ENCODE results near the gene SF3A2.

The SF3A2 gene

DNA sequence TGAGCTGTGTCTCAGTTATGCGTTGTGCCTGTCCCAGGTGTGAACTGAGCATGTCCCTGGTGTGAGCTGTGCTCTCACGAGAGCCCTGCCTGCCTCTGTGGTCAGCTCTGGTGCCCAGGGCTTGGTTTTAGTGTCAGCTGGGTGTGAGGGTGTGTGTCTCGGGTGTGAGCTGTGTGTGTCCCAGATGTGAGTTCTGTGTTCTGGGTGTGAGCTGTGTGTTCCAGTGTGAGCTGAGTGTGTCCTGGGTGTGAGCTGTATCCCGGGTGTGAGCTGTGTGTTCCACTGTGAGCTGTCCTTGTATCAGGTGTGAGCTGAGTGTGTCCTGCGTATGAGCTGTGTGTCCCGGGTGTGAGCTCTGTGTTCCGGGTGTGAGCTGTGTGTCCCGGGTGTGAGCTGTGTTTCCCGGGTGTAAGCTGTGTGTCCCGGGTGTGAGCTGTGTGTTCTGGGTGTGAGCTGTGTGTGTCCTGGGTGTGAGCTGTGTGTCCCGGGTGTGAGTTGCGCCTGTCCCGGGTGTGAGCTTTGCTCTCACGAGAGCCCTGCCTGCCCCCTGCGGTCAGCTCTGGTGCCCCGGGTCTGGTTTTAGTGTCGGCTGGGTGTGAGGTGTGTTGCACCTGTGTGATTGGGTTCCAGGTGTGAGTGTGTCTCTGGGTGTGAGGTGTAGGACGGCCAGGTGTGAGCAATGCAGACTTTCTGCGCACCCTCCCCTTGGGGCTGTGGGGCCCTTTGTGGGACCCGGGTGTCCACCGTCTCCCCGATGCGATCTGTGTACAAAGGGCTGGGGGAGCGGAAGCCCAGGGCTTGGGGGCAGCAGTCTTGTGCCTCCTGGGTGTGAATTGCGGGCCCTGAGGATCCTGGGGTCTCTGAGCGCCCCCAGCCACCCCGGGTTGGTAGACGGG lies 52.4 kb downstream of the SF3A2 start:
- TF ChIP-seq EP300 (IDR thresholded peaks at IDR 0.05; ENCODE audit: borderline replicate concordance) (no peak), CREB1 (IDR thresholded peaks at IDR 0.05; ENCODE audit: low read depth) (no peak), CEBPB (IDR thresholded peaks at IDR 0.05) (no peak), TCF12 (IDR thresholded peaks at IDR 0.05; ENCODE audit: low read depth) (no peak), EGR1 (IDR thresholded peaks at IDR 0.05) (no peak), REST (IDR thresholded peaks at IDR 0.05; ENCODE audit: low read depth) (no peak), NFIC (IDR thresholded peaks at IDR 0.05) (no peak), USF1 (IDR thresholded peaks at IDR 0.05) (no peak), ZBTB7A (IDR thresholded peaks at IDR 0.05; ENCODE audit: low read depth) (no peak), RAD21 (IDR thresholded peaks at IDR 0.05; ENCODE audit: low read depth) (no peak), YY1 (IDR thresholded peaks at IDR 0.05; ENCODE audit: low read depth) (no peak), FOXM1 (IDR thresholded peaks at IDR 0.05; ENCODE audit: borderline replicate concordance, low read depth) (no peak), TEAD4 (IDR thresholded peaks at IDR 0.05) (no peak), TAF1 (IDR thresholded peaks at IDR 0.05; ENCODE audit: low read depth) (no peak), MAX (IDR thresholded peaks at IDR 0.05) (no peak)

DNA sequence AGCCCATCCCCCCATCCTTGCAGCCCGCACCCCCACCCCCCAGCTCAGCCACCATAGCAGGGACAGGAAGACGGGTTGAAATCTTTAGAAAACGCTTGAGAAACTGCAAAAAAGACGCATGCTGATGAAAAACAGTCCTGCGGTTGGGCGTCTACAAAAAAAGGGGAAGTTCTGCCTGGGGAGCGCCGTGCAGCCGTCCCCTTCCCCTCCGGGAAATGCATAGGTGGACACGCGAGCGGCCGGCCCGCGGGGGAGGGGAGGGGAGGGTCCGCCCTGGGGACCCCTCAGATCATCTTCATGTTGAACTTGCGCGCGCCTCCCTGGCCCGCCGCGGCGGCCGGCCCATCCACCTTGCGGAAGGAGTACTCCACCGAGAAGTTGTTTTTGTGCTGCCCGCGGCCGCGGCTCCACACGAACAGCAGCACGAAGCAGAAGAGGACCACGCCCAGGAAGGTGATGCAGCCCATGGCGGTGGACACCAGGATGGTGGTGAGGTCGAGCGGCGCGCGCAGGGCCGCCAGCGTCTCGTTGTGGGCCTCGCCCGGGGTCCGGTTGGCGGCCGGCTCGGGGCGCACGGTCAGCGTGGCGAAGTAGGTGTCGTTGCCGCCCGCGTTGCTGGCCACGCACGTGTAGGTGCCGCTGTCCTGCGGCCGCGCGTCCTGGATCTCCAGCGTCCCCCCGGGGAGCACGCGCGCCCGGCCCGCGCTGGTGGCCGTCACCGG lies 53.3 kb downstream of the SF3A2 start:
- TF ChIP-seq ZBTB7A (IDR thresholded peaks at IDR 0.05; ENCODE audit: low read depth) (no peak; the same call in 1 of the 2 replicates), USF1 (IDR thresholded peaks at IDR 0.05) (no peak), YY1 (IDR thresholded peaks at IDR 0.05; ENCODE audit: low read depth) (0 out of 2 replicates have a peak, but pooled peaks have one; percentile 41), TAF1 (IDR thresholded peaks at IDR 0.05; ENCODE audit: low read depth) (0 out of 2 replicates have a peak, but pooled peaks have one; percentile 16)

- no peak for TF ChIP-seq REST (IDR thresholded peaks at IDR 0.05; ENCODE audit: low read depth)
- TF ChIP-seq TEAD4 (IDR thresholded peaks at IDR 0.05) = peak; percentile 1; the same call in 1 of the 2 replicates
- no peak for TF ChIP-seq CEBPB (IDR thresholded peaks at IDR 0.05)
- TF ChIP-seq TCF12 (IDR thresholded peaks at IDR 0.05; ENCODE audit: low read depth) = peak; percentile 10; the same call in 1 of the 2 replicates
- TF ChIP-seq EP300 (IDR thresholded peaks at IDR 0.05; ENCODE audit: borderline replicate concordance) = no peak
- TF ChIP-seq FOXM1 (IDR thresholded peaks at IDR 0.05; ENCODE audit: borderline replicate concordance, low read depth) = no peak
- no peak for TF ChIP-seq EGR1 (IDR thresholded peaks at IDR 0.05)
- no peak for TF ChIP-seq USF1 (IDR thresholded peaks at IDR 0.05)
- no peak for TF ChIP-seq RAD21 (IDR thresholded peaks at IDR 0.05; ENCODE audit: low read depth)
- peak; percentile 56 for TF ChIP-seq NFIC (IDR thresholded peaks at IDR 0.05)
- no peak for TF ChIP-seq CREB1 (IDR thresholded peaks at IDR 0.05; ENCODE audit: low read depth)
- peak; percentile 68; the same call in 1 of the 2 replicates for TF ChIP-seq MAX (IDR thresholded peaks at IDR 0.05)
- no peak for TF ChIP-seq TAF1 (IDR thresholded peaks at IDR 0.05; ENCODE audit: low read depth)
- no peak for TF ChIP-seq YY1 (IDR thresholded peaks at IDR 0.05; ENCODE audit: low read depth)
- TF ChIP-seq ZBTB7A (IDR thresholded peaks at IDR 0.05; ENCODE audit: low read depth) = peak; percentile 36; the same call in 1 of the 2 replicates
These were observed 54.0 kb downstream of the SF3A2 start for GRCh38 chr19:2290441-2291184.

- no peak; the same call in 1 of the 2 replicates for TF ChIP-seq TCF12 (IDR thresholded peaks at IDR 0.05; ENCODE audit: low read depth)
- peak; percentile 20; the same call in 1 of the 2 replicates for TF ChIP-seq USF1 (IDR thresholded peaks at IDR 0.05)
- no peak for TF ChIP-seq TEAD4 (IDR thresholded peaks at IDR 0.05)
- no peak for TF ChIP-seq ZBTB7A (IDR thresholded peaks at IDR 0.05; ENCODE audit: low read depth)
- peak; percentile 97 for TF ChIP-seq MAX (IDR thresholded peaks at IDR 0.05)
These were observed 54.6 kb downstream of the SF3A2 start for GRCh38 chr19:2291185-2291751.

All from Ishikawa (cell line).